Activated CD4-positive, CD25-positive, alpha-beta regulatory T cell treated with anti-CD3 and anti-CD28 coated beads, Interleukin-2, amount 50 U/mL, for 24 hours (primary cell): ENCODE measurements around the gene RUNX1.

Source experiments
- ATAC-seq, 2 donors: fragments of 150-1000 bp; cut with Tn5 transposase; one replicate each; pipeline ENCODE4 v1.10.0; 2021; ENCODE audit warnings: mild to moderate bottlenecking in 1 of 2, moderate library complexity in 1 of 2

The RUNX1 gene

GRCh38 chr21:34877485-34878128 is 171.5 kb downstream of the RUNX1 start:
- no peak for ATAC-seq

DNA sequence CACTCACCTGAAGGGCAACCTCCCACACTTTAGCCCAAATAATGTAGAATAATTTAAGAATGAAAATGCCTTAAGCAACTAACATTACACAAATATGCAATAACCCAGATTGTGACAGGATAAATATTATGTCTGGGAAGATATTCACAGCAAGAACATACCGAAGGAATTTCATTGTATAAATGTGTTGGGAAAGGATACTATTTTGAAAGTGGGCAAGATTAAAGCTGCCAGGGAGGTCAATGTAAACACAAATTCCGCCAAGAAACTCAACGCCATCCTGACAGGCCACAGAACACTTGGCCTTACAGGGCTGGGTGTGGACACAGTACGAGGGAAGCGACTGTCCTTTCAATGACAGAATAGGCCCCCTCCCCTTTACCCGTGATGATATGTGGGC is 173.3 kb downstream of the RUNX1 start:
- no peak for ATAC-seq

GRCh38 chr21:34874684-34875513 is 174.2 kb downstream of the RUNX1 start:
- no peak for ATAC-seq

DNA sequence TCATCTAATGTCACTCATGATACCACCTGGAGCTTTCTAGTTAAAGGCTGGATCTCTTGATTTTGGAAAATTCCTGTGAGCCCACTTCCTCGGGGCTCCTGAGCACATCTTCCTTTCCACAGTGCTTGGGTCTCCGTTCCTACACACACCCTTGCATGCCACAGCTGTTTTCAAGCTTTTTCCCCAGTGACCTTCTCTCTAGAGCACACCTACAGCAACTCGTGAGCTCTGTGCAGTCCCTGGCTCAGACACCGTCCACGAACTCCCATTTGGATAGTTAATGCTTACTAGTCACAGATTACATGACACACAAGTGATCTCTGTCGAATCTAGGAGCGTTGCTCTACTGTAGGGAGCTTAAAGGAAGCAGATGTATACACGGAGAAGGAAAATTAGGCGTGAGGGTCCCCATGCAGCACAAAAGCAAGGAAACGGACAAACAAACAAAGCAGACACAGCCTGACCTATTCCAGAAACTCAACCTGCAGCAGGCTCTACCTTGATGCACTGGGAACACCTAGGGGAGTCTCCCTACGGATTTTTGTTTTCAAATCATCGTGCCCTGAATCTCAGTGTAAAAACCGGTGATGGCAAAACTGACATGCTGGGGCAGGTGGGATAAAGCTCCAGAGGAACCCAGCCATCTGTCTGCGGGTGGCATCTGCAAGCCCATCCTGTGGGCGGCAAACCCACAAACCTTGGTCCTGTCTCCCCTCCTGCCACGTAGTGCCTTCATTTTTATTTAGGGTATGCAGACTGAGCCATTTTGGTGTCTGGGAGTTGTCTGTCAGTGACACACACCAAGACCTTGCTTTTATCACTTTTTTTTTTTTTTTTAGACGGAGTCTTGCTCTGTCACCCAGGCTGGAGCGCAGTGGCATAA is 177.8 kb downstream of the RUNX1 start:
- ATAC-seq, result no peak

DNA sequence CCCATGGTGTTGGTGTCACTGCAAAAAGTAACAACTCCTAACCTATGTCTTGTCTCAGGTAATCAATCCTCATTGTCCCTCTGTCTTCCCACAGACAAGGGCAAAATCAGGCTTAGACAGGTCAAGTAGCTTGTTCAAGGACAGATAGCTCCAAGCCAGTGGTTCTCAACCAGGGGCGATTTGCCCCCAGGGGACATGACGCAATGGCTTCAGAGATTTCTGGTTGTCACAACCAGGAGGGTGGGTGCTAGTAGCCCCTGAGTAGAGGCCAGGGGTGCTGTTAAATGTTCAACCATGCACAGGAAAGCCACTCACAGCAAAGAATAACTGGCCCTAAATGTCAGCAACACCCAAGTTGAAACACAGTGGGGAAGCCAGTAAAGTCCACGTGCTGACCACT is 178.9 kb downstream of the RUNX1 start:
- ATAC-seq, result no peak

- ATAC-seq, result no peak
Measured at GRCh38 chr21:34869545-34869944, 179.6 kb downstream of the RUNX1 start.

GRCh38 chr21:34867785-34868184 is 181.3 kb downstream of the RUNX1 start:
- no peak for ATAC-seq

DNA sequence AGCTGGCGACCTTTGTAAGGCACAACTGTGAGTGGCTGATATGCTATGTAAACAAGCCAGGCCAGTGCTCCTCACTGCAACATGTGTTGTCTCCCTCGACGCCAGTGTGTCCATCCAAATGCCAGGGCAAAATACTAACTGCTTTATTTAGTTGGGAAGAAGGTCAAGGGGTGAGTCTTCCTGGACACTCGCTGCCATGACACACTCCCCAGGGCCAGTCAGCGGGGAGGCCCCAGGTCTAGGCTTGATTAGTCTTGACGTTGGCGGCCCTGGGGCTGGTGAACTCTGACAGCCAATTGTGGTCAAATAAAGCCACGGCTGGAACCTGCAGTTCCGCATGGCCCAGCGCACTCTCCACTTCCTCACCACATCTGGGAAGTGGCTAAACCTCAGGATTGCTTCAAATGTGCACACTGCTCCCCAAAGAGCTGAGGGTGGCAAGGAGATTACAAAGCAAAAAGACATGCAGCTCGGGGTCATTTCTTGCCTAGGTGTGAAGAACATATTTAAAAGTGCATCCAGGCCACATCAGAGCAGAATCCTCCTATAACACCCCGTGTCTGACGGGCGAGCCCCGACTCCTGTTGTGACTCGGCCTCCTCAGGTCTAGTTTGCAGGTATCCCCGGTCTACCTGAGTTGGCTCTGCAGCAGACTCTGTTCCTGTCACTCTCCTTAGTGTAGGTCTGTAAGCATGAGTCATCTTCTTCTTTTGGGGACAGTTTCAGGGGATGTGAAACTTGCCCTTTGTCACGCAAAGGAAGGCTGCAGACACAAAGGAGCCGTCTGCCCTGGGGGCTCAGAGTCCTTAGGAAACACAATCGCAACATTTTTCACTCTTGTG is 183.5 kb downstream of the RUNX1 start:
- peak; percentile 95 for ATAC-seq

DNA sequence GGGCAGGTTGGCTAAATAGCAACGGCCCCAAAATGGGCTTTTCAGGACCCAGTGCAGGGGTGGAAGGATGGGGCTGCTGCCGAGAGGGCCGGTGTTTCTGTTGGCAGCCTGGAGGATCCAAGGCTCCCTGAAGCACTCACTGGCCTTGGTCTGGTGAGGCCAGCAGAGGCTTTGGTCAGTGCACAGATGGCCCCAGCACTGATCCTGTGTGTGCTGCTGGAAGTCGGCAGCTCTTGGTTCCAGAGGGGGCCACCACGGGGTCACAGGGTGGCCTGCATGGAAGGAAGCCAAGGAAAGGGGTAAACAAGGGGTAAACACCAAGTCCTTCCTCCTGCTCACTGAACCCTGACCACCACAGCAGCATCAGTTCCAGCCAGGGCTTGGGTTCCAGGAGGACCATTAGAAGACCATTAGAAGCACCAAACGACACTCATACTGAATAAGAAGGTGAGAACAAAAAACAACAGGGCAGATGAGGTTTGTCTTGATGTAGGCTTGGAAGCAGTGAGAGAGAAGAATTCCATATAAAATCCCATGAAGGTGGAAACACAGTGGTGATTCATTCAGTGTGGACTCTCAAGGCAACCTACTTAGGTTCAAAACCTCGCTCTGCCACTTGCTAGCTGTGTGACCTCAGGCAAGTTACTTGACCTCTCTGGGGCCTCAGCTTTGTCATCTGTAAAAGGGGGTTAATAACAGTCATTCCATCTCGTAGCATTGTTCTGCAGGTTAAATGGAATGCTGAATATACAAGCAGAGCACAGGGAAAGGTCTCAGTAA is 184.5 kb downstream of the RUNX1 start:
- no peak for ATAC-seq

GRCh38 chr21:34862951-34863350 is 186.2 kb downstream of the RUNX1 start:
- no peak for ATAC-seq

DNA sequence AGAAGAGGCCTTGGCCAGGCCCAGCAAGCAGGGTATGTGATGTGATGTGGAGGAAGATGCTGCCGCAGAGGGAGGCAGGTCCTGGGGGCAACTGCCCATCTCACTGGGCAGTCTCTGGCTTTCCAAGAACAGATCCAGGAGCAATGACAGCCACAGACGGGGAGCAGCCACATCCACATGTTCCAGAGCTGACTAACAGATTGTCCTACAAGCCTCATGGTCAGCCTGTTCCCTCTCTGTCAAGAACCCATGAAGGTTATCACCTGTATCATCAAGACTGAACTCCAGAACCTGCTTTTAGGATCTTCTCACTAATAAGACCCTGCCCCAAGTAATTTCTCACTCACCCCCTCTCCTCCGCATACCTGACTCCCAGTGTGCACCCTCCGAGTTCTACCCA is 187.8 kb downstream of the RUNX1 start:
- no peak for ATAC-seq

DNA sequence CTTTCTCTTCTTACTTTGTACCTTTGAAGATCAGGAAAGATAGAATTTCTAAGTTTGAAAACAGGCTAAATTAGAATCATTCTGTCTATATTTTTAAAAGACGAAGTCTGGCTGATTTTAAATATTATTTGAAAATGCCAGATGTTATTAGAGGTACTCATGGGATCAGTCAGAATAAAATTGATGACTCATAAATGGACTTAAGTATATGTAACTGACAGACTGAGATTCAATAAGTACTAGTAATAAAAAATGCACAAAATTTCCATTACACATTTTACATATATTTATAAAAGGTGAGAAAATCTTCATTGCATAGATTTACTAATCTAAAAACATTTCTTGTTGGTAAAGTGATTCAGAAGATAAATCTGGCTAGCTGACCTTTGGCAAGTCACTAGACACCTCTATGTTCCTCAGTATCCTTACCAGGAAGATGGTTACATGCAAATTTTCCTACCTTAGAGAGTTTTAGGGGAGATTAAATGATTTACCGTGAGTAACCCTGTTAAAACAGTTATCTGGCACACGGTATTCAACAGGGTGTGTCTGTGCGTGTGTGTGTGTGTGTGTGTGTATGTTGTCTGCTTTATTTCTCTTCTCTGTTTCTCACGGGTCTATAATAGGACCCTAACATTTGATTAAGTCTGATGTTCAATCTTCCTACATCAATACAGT is 189.0 kb downstream of the RUNX1 start:
- ATAC-seq, result peak; percentile 67 to 76

DNA sequence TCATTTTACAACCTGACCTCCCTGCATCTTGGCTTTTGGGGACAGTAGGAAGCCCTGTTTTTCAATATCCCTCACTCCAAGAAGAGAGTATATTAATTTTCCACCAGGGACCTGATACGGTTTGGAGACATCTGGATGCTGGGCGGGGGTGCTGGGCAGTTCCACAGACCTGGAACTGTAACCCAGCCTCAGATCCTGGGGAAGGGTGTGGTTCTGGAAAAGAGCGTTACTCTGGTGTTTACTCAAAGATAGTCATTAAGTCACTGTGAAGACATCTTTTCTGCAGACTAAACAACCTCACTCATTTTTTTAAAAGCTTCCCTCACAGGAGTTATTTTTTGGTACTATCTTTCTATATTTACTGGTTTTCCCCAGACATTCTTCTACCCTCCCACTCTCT is 190.5 kb downstream of the RUNX1 start:
- ATAC-seq, result no peak

GRCh38 chr21:34857874-34858273 is 191.2 kb downstream of the RUNX1 start:
- ATAC-seq, result no peak

DNA sequence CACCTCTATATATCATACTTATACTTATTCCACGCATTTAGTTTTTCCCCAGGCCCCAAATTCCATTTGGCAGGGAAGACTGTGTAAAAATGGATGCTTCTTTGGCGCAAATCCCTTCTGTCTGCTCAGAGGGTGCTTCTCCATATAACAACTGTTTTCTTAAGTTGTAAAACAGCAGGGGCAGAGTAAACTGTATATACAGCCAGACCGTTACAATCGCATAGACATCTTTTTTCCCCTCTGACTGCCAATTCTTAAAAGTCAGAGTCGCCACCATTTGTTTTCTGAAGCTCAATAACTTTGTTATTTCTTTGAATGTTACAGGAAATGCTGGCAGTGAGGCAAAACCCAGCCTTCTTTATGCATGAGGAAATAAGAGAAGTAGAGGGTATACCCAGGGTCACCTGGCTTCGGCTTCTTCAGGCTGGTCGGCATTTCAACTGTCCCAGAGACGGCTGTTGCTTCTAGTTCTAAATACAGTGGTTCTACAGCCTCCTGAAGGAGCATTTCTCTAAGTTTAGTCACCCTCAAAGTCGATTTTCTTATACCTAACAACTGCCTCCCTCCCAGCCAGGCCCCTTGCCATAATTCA is 191.9 kb downstream of the RUNX1 start:
- no peak for ATAC-seq

- no peak for ATAC-seq
Measured at GRCh38 chr21:34852448-34852847, 196.7 kb downstream of the RUNX1 start.

DNA sequence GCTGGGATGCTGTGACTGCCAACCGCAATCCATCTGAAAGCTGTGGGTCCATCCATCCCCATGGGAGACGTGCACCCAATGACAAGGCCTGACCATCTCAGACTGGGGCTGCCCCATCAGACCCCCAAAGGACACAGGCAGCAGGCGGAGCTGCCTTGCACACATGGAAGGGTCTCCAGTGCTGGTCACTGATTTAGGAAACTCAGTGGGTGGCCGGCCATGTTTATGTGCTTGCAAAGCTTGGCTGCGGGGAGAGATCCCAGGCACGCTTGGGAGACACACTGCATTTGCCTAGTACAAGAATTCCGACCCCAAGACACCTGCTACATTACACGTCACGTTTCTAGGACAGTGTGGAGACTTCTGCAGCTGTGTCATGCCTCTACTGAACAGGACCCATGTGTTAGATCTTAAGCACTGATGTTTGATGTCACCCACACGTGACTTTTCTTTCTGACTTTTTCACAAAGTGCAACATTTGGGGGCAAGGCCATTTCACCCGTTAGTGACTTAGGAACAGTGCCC is 198.9 kb downstream of the RUNX1 start:
- ATAC-seq, result no peak

DNA sequence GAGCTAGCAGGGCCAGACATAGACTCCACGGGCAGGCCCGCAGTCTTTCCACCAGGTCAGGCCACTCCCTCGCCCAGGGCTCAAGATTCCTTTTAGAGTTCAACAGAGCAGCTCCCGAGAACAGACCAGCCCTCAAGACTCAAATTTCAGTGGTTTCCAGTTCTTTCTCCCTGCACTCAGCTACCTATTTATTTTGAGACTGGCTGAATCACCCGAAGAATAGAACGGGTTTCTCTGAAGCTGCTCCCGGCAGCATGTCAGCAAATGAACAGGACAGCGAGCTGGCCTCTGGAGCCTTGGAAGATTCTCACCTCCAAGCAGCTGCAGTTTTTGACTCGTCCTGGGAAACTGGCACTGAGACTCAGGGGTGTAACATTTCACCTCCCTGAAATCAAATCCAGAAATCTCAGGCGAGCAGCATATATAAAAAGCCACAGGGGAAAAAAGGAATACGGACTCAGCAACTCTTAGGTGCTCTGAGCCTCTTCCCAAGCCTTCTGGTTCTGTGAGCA is 202.4 kb downstream of the RUNX1 start:
- ATAC-seq, result no peak

GRCh38 chr21:34845521-34846451 is 203.3 kb downstream of the RUNX1 start:
- ATAC-seq, result peak; percentile 86 to 88
